K562 (cell line): ENCODE results near the gene VTI1B. TPM values are rescaled to one million over a fixed set of nuclear protein-coding genes. Genes with fewer than 3 reads are reported as not detected.

ENCODE experiments used
- BRF1 ChIP-seq: IDR thresholded peaks from 3 replicates; pipeline ENCODE4 v1.6.1; 2011; ENCODE audit warnings: borderline replicate concordance, mild to moderate bottlenecking; ENCODE audit not compliant: insufficient read length; ENCODE audit errors: extremely low read depth
- CBX5 ChIP-seq: IDR thresholded peaks from 2 replicates; pipeline ENCODE4 v1.6.1; 2014; ENCODE audit warnings: low read depth, borderline replicate concordance
- CTCF ChIP-seq, 3 experiments: IDR thresholded peaks in 2 of 3; conservative IDR thresholded peaks in 1 of 3; 2 replicates each; pipeline ENCODE4 v1.5.1; 2011 to 2012; ENCODE audit warnings: low read length in 3 of 3, mild to moderate bottlenecking in 3 of 3, control low read depth in 2 of 3, improper control_type of control experiment in 1 of 3, inconsistent platforms in 1 of 3, low read depth in 1 of 3, mixed read lengths in 1 of 3, moderate library complexity in 1 of 3; ENCODE audit not compliant: insufficient read depth in 2 of 3
- JUN ChIP-seq, 2 experiments: sonication (generic) in 1 of 2; formaldehyde crosslinking in 1 of 2; IDR thresholded peaks; 2 replicates each; pipeline versions ENCODE4 v1.6.1 to v1.8.0; 2012 to 2022; ENCODE audit warnings: borderline replicate concordance in 2 of 2, mild to moderate bottlenecking in 2 of 2, improper control_type of control experiment in 1 of 2, low read depth in 1 of 2, low read length in 1 of 2, missing genetic modification reagents in 1 of 2
- MAZ ChIP-seq, 2 experiments: fragments of 450-650 bp in 1 of 2; sonication (generic) in 1 of 2; formaldehyde crosslinking; IDR thresholded peaks in 1 of 2; conservative IDR thresholded peaks in 1 of 2; 2 replicates each; pipeline versions ENCODE4 v1.4.0 to v1.5.0; 2020; ENCODE audit warnings: mild to moderate bottlenecking in 1 of 2, missing genetic modification reagents in 1 of 2
- MNT ChIP-seq, 2 experiments: fragments of 450-650 bp; conservative IDR thresholded peaks; 2 replicates each; pipeline ENCODE4 v1.6.1; 2017; ENCODE audit warnings: mild to moderate bottlenecking in 2 of 2, moderate library complexity in 2 of 2
- PATZ1 ChIP-seq: fragments of 250-450 bp; sonication (Bioruptor Pico); IDR thresholded peaks from 2 replicates; pipeline ENCODE4 v1.5.0; 2020; ENCODE audit warnings: mild to moderate bottlenecking, borderline replicate concordance
- PML ChIP-seq: IDR thresholded peaks from 2 replicates; pipeline ENCODE4 v1.6.1; 2012; ENCODE audit warnings: low read length, inconsistent platforms
- RNF2 ChIP-seq: sonication (generic); IDR thresholded peaks from 2 replicates; pipeline ENCODE4 v1.6.1; 2016
- SIN3B ChIP-seq: fragments of 450-650 bp; IDR thresholded peaks from 2 replicates; pipeline ENCODE4 v1.6.1; 2017; ENCODE audit warnings: low read depth, mild to moderate bottlenecking, moderate library complexity
- TEAD2 ChIP-seq: fragments of 450-650 bp; IDR thresholded peaks from 2 replicates; pipeline ENCODE4 v1.6.1; 2016; ENCODE audit warnings: missing genetic modification characterization, control low read depth, missing compliant biosample characterization
- ZC3H8 ChIP-seq: fragments of 450-650 bp; IDR thresholded peaks from 2 replicates; pipeline ENCODE4 v1.6.1; 2017
- ZEB2 ChIP-seq: fragments of 450-650 bp; IDR thresholded peaks from 2 replicates; pipeline ENCODE4 v1.6.1; 2016
- ZNF124 ChIP-seq: sonication (generic); formaldehyde crosslinking; IDR thresholded peaks from 2 replicates; pipeline ENCODE4 v1.8.1; 2022; ENCODE audit warnings: missing genetic modification reagents
- ZNF277 ChIP-seq: fragments of 250-450 bp; sonication (Bioruptor Pico); IDR thresholded peaks from 2 replicates; pipeline ENCODE4 v1.8.0; 2022; ENCODE audit warnings: inconsistent platforms, mild to moderate bottlenecking, moderate library complexity, borderline replicate concordance
- ZNF41 ChIP-seq: fragments of 250-450 bp; sonication (Bioruptor Pico); conservative IDR thresholded peaks from 2 replicates; pipeline ENCODE4 v1.4.0; 2020; ENCODE audit warnings: mild to moderate bottlenecking
- polyA plus RNA-seq, 8 experiments: library from polyadenylated mRNA; depleted of rRNA in 4 of 8; stranded (reverse) in 5 of 8; unstranded in 3 of 8; fragments of >200 nt; fragmentation: Nextera tagmentation in 2 of 8; fragmentation: Illumina TruSeq in 1 of 8; extraction: Ambion mirVana in 2 of 8; extraction: Trizol in 1 of 8; gene quantifications; 2 replicates each; pipeline versions ENCODE4 v1.2.1 to v1.2.3, GENCODE V29; 2011 to 2014; ENCODE audit warnings: inconsistent platforms in 1 of 8, missing spikeins in 1 of 8
- total RNA-seq, 7 experiments: library from RNA; depleted of rRNA in 6 of 7; stranded (reverse); fragments of >200 nt in 6 of 7; fragmentation: Illumina TruSeq in 2 of 7; extraction: Trizol in 2 of 7; gene quantifications; 2 replicates each; pipeline versions ENCODE4 v1.2.1 to v1.2.3, GENCODE V29; 2011 to 2021; ENCODE audit warnings: low replicate concordance in 1 of 7
- TF ChIP-seq, protein P1 (sequence below): fragments of 250-450 bp; sonication (Bioruptor Pico); IDR thresholded peaks from 2 replicates; pipeline ENCODE4 v1.9.0; 2021; ENCODE audit warnings: mild to moderate bottlenecking
- TF ChIP-seq, protein P2 (sequence below), 2 experiments: fragments of 200-800 bp in 1 of 2; sonication (Bioruptor generic) in 1 of 2; sonication (generic) in 1 of 2; formaldehyde crosslinking in 1 of 2; IDR thresholded peaks in 1 of 2; conservative IDR thresholded peaks in 1 of 2; 2 replicates each; pipeline versions ENCODE4 v1.5.0 to v1.6.1; 2016 to 2020; ENCODE audit warnings: missing compliant biosample characterization in 1 of 2, missing genetic modification characterization in 1 of 2, missing genetic modification reagents in 1 of 2

Gene VTI1B
- total and polyA plus RNA-seq, 9 of the 15 experiments (the other 6 are each of a cell fraction or from before 2014, with no cell fraction given), result 7.8 to 69.8 (median 50.1) TPM

GRCh38 chr14:67695394-67695949, 21.0 kb upstream of the VTI1B start, which contains the start of gene RDH11 (continued):
- TF ChIP-seq TEAD2 (tag), result no peak
- no peak for TF ChIP-seq CBX5
- no peak for TF ChIP-seq RNF2
- TF ChIP-seq PATZ1 (CRISPR knock-in tag), result no peak
- TF ChIP-seq ZNF124 (CRISPR knock-in tag), result no peak
- TF ChIP-seq ZC3H8, result no peak
- no peak for TF ChIP-seq ZNF41 (CRISPR knock-in tag)
- TF ChIP-seq, protein P1, sequence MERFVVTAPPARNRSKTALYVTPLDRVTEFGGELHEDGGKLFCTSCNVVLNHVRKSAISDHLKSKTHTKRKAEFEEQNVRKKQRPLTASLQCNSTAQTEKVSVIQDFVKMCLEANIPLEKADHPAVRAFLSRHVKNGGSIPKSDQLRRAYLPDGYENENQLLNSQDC, result no peak
- TF ChIP-seq CTCF (IDR thresholded peaks at IDR 0.05 in 2 of 3, conservative IDR thresholded peaks at IDR 0.05 in 1 of 3; ENCODE audit: insufficient read depth in 2 of 3, low read depth in 1 of 3, low read length in 3 of 3), result no peak
- TF ChIP-seq, protein P2, sequence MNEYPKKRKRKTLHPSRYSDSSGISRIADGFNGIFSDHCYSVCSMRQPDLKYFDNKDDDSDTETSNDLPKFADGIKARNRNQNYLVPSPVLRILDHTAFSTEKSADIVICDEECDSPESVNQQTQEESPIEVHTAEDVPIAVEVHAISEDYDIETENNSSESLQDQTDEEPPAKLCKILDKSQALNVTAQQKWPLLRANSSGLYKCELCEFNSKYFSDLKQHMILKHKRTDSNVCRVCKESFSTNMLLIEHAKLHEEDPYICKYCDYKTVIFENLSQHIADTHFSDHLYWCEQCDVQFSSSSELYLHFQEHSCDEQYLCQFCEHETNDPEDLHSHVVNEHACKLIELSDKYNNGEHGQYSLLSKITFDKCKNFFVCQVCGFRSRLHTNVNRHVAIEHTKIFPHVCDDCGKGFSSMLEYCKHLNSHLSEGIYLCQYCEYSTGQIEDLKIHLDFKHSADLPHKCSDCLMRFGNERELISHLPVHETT (CRISPR knock-in tag; conservative IDR thresholded peaks at IDR 0.05 in 1 of 2, IDR thresholded peaks at IDR 0.05 in 1 of 2), result no peak
- peak; percentile 74; the same call in 1 of the 2 replicates for TF ChIP-seq PML
- TF ChIP-seq MAZ (CRISPR knock-in tag; conservative IDR thresholded peaks at IDR 0.05 in 1 of 2, IDR thresholded peaks at IDR 0.05 in 1 of 2), result peak; percentile 15 to 40; a peak in 2 of 4 replicates
- no peak for TF ChIP-seq ZEB2
- 0 out of 4 replicates have a peak, but pooled peaks of 1 of the 2 experiments have one; percentile 40 for TF ChIP-seq MNT (conservative IDR thresholded peaks at IDR 0.05)
- TF ChIP-seq ZNF277 (CRISPR knock-in tag), result no peak
- TF ChIP-seq SIN3B, result no peak
- no peak for TF ChIP-seq BRF1
- TF ChIP-seq JUN (IDR thresholded peaks at IDR 0.05; ENCODE audit: borderline replicate concordance, low read depth, low read length), result no peak
- TF ChIP-seq JUN (CRISPR knock-in tag; IDR thresholded peaks at IDR 0.05; ENCODE audit: borderline replicate concordance), result no peak
